ENCODE results near the gene ITPR3. TPM values are rescaled to one million over a fixed set of nuclear protein-coding genes. Genes with fewer than 3 reads are reported as not detected.
A peak's percentile ranks its signal among the peaks of the same experiment; 100 is the strongest.
"Not testable (repeated sequence)": the region's sequence is repeated elsewhere in the genome, so short reads cannot be mapped to it uniquely, and the experiment has no call there.

The ITPR3 gene
- total RNA-seq, 3 donors from 2014 or later: 60.2 to 111 (median 103) TPM

- Histone ChIP-seq H3K4me1 (ENCODE audit: low read depth) (peaks cover 24% of the 10 kb centered on the region), H3K4me3 (no peak overlapping the region), H3K9me3 (no peaks in the 10 kb centered on the region), H3K36me3 (ENCODE audit: low read depth) (no peaks in the 10 kb centered on the region)
- DNase-seq (no peak), ATAC-seq (no peak)
- intact Hi-C loops (cut with DNase I, micrococcal nuclease): no loop called here
- no peak for TF ChIP-seq CTCF (IDR thresholded peaks at IDR 0.05)
Observed at GRCh38 chr6:33592280-33592594, 28.9 kb upstream of the ITPR3 start.

DNA sequence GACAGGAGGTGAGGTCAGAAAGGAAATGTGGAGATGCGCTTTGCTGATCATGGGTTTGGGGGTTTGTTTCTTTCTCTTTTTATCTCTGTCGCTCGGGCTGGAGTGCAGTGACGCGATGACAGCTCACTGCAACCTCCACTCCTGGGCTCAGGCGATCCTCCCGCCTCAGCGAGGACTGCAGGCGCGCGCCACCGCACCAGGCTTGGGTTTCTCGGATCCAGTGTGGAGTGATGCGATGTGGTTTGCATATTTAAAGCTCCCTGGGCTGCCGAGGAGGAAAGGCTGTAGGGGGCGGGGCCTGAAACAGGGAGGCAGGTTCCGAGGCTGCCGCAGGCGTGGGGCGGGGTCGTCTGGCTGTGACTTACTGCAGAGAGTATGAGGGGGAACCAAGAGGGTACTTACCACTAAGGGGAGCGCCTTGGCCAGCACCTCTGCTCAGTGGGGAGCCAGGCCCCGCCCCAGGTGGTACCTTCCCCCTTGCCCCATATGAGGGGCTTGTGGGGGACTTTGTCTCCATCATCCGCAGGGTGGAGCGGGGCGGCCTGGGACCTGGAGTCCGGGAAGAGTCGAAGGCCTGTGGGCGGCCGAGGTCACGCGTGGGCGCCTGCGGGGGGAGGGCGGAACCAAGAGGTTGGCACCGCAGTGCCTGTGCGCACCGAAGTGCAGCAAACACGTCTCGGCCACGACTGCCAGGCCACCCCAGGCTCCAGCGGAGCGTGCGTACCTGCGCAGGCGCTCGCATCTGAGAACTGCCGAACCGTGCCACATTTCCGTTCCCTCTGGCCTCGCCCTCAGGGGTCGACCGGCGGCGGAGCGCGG, 28.3 kb upstream of the ITPR3 start:
- peak; percentile 34 for ATAC-seq

GRCh38 chr6:33593414-33593727, 27.8 kb upstream of the ITPR3 start:
- no peaks in the 10 kb centered on the region for H3K9me3 ChIP-seq
- intact Hi-C loops (cut with DNase I, micrococcal nuclease): no loop called here
- peaks cover 24% of the 10 kb centered on the region for H3K4me1 ChIP-seq (ENCODE audit: low read depth)
- no peak overlapping the region for H3K4me3 ChIP-seq
- TF ChIP-seq CTCF (IDR thresholded peaks at IDR 0.05): no peak
- ATAC-seq: no peak
- H3K36me3 ChIP-seq (ENCODE audit: low read depth): no peaks in the 10 kb centered on the region
- no peak for DNase-seq

More for the DNA sequence above, 28.3 kb upstream of the ITPR3 start:
- H3K36me3 ChIP-seq (ENCODE audit: low read depth): no peaks in the 10 kb centered on the region
- peaks cover 24% of the 10 kb centered on the region for H3K4me1 ChIP-seq (ENCODE audit: low read depth)
- intact Hi-C loops (cut with DNase I, micrococcal nuclease): no loop called here
- TF ChIP-seq CTCF (IDR thresholded peaks at IDR 0.05): no peak
- no peak overlapping the region for H3K4me3 ChIP-seq
- H3K9me3 ChIP-seq: no peaks in the 10 kb centered on the region
- DNase-seq: peak; percentile 77 to 88 (median 82)

GRCh38 chr6:33595001-33595846, 25.9 kb upstream of the ITPR3 start:
- H3K4me1 ChIP-seq (ENCODE audit: low read depth): peaks cover 10% of the 10 kb centered on the region
- H3K4me3 ChIP-seq: no peak overlapping the region
- no peaks in the 10 kb centered on the region for H3K9me3 ChIP-seq
- no peaks in the 10 kb centered on the region for H3K36me3 ChIP-seq (ENCODE audit: low read depth)
- no peak for ATAC-seq
- peak in 1 of 3 donors; percentile 35 for DNase-seq
- TF ChIP-seq CTCF (IDR thresholded peaks at IDR 0.05): no peak
- intact Hi-C loops (cut with DNase I, micrococcal nuclease): no loop called here

- H3K4me3 ChIP-seq; intact Hi-C loops (cut with DNase I, micrococcal nuclease); H3K4me1 ChIP-seq (ENCODE audit: low read depth); H3K9me3 ChIP-seq; H3K36me3 ChIP-seq (ENCODE audit: low read depth): not testable (repeated sequence)
- ATAC-seq: peak; percentile 44
- DNase-seq: peak in 1 of 3 donors; percentile 52
Observed at GRCh38 chr6:33596894-33597293, 24.2 kb upstream of the ITPR3 start.

Measured in mucosa of descending colon (tissue), 3 donors.